ENCODE data around the gene MEMO1.
"Not testable (repeated sequence)": the region's sequence is repeated elsewhere in the genome, so short reads cannot be mapped to it uniquely, and the experiment has no call there.

The MEMO1 gene

GRCh38 chr2:32010670-32011484 is at the start of gene MEMO1:
Gene MEMO1, minus strand, starts transcription at chr2:32011008. Its CDS starts 761 bp downstream, at chr2:32010247.
- DNase-seq = peak; percentile 85 to 93

GRCh38 chr2:32060266-32060665 is 49.5 kb upstream of the MEMO1 start:
- DNase-seq = no peak

GRCh38 chr2:32058130-32058529 is 47.3 kb upstream of the MEMO1 start:
- no peak for DNase-seq

GRCh38 chr2:32054583-32054982 is 43.8 kb upstream of the MEMO1 start:
- DNase-seq = not testable (repeated sequence)

GRCh38 chr2:32051836-32052439 is 41.1 kb upstream of the MEMO1 start:
- DNase-seq = no peak

GRCh38 chr2:32043561-32043960 is 32.8 kb upstream of the MEMO1 start:
- no peak for DNase-seq

- DNase-seq = peak; percentile 89 to 92
Measured at GRCh38 chr2:32039447-32040219, 28.8 kb upstream of the MEMO1 start, which contains the start of gene DPY30. Gene DPY30, minus strand, starts transcription at chr2:32039805. Its CDS starts 349 bp downstream, at chr2:32039456.

GRCh38 chr2:32034198-32034887 is 23.5 kb upstream of the MEMO1 start:
- not testable (repeated sequence) for DNase-seq

GRCh38 chr2:32018789-32019482 is 8.1 kb upstream of the MEMO1 start:
- DNase-seq = not testable (repeated sequence)

GRCh38 chr2:32012872-32013271 is 2.1 kb upstream of the MEMO1 start:
- no peak for DNase-seq

- peak in 1 of 2 donors; percentile 23 for DNase-seq
Measured at GRCh38 chr2:32011485-32011960, 715 bp upstream of the MEMO1 start.

GRCh38 chr2:32010280-32010669 is 533 bp downstream of the MEMO1 start:
- not testable (repeated sequence) for DNase-seq

GRCh38 chr2:32009516-32010256 is 1.1 kb downstream of the MEMO1 start:
- DNase-seq = peak in 1 of 2 donors; percentile 33

- no peak for DNase-seq
Measured at GRCh38 chr2:32008805-32009515, 1.8 kb downstream of the MEMO1 start.

- no peak for DNase-seq
Measured at GRCh38 chr2:32007121-32007391, 3.8 kb downstream of the MEMO1 start.

GRCh38 chr2:32005371-32005976 is 5.3 kb downstream of the MEMO1 start:
- DNase-seq = no peak

GRCh38 chr2:32003791-32004190 is 7.0 kb downstream of the MEMO1 start:
- DNase-seq = no peak

GRCh38 chr2:32002406-32002805 is 8.4 kb downstream of the MEMO1 start:
- DNase-seq = no peak

- no peak for DNase-seq
Measured at GRCh38 chr2:31999438-31999837, 11.4 kb downstream of the MEMO1 start.

- DNase-seq = no peak
Measured at GRCh38 chr2:31998731-31999383, 12.0 kb downstream of the MEMO1 start.
